AG04450 (cell line): ENCODE data around the gene IRX6. TPM values are rescaled to one million over a fixed set of nuclear protein-coding genes. Genes with fewer than 3 reads are reported as not detected.

Experiments used
- CTCF ChIA-PET: fragments of 300-600, 350-600 bp; formaldehyde crosslinking; extraction: SDS; loops from one replicate; lab custom pipeline; 2022; ENCODE audit warnings: antibody characterized with exemption, inconsistent platforms; lab: Charles Lee
- POLR2A ChIA-PET: fragments of 350-600 bp; formaldehyde crosslinking; extraction: SDS; loops from one replicate; lab custom pipeline; 2021; ENCODE audit warnings: antibody characterized with exemption, inconsistent platforms; lab: Yijun Ruan, JAX
- DNase-seq: peaks from one replicate; pipeline ENCODE4 v3.0.0-alpha.2; 2011; ENCODE audit warnings: low read depth, low spot score
- H3K27ac ChIP-seq: one replicate; pipeline ENCODE4 v1.5.1; 2012; ENCODE audit warnings: low read depth, low read length, control low read depth
- H3K27me3 ChIP-seq: one replicate; pipeline ENCODE4 v1.6.0; 2012; ENCODE audit warnings: low read length; ENCODE audit not compliant: control insufficient read depth, insufficient read depth
- H3K4me3 ChIP-seq: 2 replicates; pipeline ENCODE4 v1.5.1; 2011; ENCODE audit warnings: mild to moderate bottlenecking, low read depth, low read length, control low read depth
- H3K9me3 ChIP-seq: 2 replicates; pipeline ENCODE4 v1.5.1; 2012; ENCODE audit warnings: low read length; ENCODE audit not compliant: control insufficient read depth, insufficient read depth
- CTCF ChIP-seq: IDR thresholded peaks from 2 replicates; pipeline ENCODE4 v1.5.1; 2011; ENCODE audit warnings: low read depth, low read length, control low read depth, inconsistent platforms
- polyA plus RNA-seq: library from polyadenylated mRNA; depleted of rRNA; stranded (reverse); fragments of >200 nt; gene quantifications from 2 replicates; pipeline ENCODE4 v1.2.3, GENCODE V29; 2011

Gene IRX6
- polyA plus RNA-seq, 1 experiment: not detected

GRCh38 chr16:55369151-55369550 lies 45.1 kb downstream of the IRX6 start:
- no peak for DNase-seq
- no peaks in the 10 kb centered on the region for H3K9me3 ChIP-seq
- TF ChIP-seq CTCF: no peak
- H3K4me3 ChIP-seq: no peak overlapping the region
- no peak overlapping the region for H3K27ac ChIP-seq
- ChIA-PET POLR2A (no interaction called here), CTCF (interaction anchor here (0.5 to 0.7 kb wide), 3 partner anchors 12 to 477 kb away, joined by 4 to 8 read pairs (median 5); no protein-coding TSS in a partner anchor)
- peaks cover 19% of the 10 kb centered on the region for H3K27me3 ChIP-seq

GRCh38 chr16:55370762-55371482 lies 46.9 kb downstream of the IRX6 start:
- peak; percentile 25; the same call in 1 of the 2 replicates for TF ChIP-seq CTCF
- Histone ChIP-seq H3K27ac (no peak overlapping the region), H3K27me3 (peaks cover 19% of the 10 kb centered on the region), H3K9me3 (no peaks in the 10 kb centered on the region), H3K4me3 (no peak overlapping the region)
- POLR2A ChIA-PET: no interaction called here
- no peak for DNase-seq
- CTCF ChIA-PET: interaction anchor here (1.0 to 1.5 kb wide), 3 partner anchors 11 to 1821 kb away, joined by 3 to 7 read pairs (median 3); no protein-coding TSS in a partner anchor

GRCh38 chr16:55372792-55373488 lies 48.9 kb downstream of the IRX6 start:
- CTCF ChIA-PET: no interaction called here
- DNase-seq: no peak
- POLR2A ChIA-PET: no interaction called here
- Histone ChIP-seq H3K9me3 (no peaks in the 10 kb centered on the region), H3K27ac (no peak overlapping the region), H3K4me3 (no peak overlapping the region), H3K27me3 (peaks cover 19% of the 10 kb centered on the region)
- TF ChIP-seq CTCF: no peak

- Histone ChIP-seq H3K27me3 (peaks cover 19% of the 10 kb centered on the region), H3K9me3 (no peaks in the 10 kb centered on the region), H3K27ac (no peak overlapping the region), H3K4me3 (no peak overlapping the region)
- ChIA-PET POLR2A (no interaction called here), CTCF (no interaction called here)
- no peak for DNase-seq
- no peak for TF ChIP-seq CTCF
Measured at GRCh38 chr16:55373489-55373832, 49.5 kb downstream of the IRX6 start.

GRCh38 chr16:55376045-55376444 lies 52.0 kb downstream of the IRX6 start:
- Histone ChIP-seq H3K27ac (no peak overlapping the region), H3K27me3 (peaks cover 6% of the 10 kb centered on the region), H3K9me3 (no peaks in the 10 kb centered on the region), H3K4me3 (no peak overlapping the region)
- no peak for DNase-seq
- CTCF ChIA-PET: no interaction called here
- POLR2A ChIA-PET: no interaction called here
- no peak for TF ChIP-seq CTCF
